Hepatocyte (in vitro differentiated cells): ENCODE measurements around the gene GGA3.
"Not testable (repeated sequence)": the region's sequence is repeated elsewhere in the genome, so short reads cannot be mapped to it uniquely, and the experiment has no call there.

Experiments used
- EZH2phosphoT487 ChIP-seq: fragments of 200-600 bp; sonication (generic); IDR thresholded peaks from one replicate; pipeline ENCODE4 v1.6.1; 2018; ENCODE audit warnings: antibody characterized with exemption, mild to moderate bottlenecking, low read depth, moderate library complexity; ENCODE audit not compliant: unreplicated experiment, severe bottlenecking
- TF ChIP-seq, protein P1 (sequence below): fragments of 200-600 bp; sonication (generic); IDR thresholded peaks from 2 replicates; pipeline ENCODE4 v1.5.1; 2016; ENCODE audit warnings: antibody characterized with exemption, mild to moderate bottlenecking; ENCODE audit not compliant: poor library complexity

DNA sequence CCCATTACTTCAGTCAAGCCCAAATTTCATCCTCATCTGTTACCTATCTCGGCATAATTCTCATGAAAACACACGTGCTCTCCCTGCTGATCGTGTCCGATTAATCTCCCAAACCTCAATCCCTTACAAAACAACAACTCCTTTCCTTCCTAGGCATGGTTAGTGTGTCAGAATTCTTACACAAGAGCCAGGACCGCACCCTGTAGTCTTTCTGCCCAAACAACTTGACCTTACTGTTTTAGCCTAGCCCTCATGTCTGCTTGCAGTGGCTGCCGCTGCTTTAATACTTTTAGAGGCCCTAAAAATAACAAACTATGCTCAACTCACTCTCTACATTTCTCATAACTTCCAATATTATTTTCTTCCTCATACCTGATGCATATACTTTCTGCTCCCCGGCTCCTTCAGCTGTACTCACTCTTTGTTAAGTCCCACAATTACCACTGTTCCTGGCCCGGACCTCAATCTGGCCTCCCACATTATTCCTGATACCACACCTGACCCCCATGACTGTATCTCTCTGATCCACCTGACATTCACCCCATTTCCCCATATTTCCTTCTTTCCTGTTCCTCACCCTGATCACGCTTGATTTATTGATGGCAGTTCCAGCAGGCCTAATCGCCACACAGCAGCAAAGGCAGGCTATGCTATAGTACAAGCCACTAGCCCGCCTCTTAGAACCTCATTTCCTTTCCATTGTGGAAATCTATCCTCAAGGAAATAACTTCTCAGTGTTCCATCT, 5.3 kb downstream of the GGA3 start:
- TF ChIP-seq, protein P1, sequence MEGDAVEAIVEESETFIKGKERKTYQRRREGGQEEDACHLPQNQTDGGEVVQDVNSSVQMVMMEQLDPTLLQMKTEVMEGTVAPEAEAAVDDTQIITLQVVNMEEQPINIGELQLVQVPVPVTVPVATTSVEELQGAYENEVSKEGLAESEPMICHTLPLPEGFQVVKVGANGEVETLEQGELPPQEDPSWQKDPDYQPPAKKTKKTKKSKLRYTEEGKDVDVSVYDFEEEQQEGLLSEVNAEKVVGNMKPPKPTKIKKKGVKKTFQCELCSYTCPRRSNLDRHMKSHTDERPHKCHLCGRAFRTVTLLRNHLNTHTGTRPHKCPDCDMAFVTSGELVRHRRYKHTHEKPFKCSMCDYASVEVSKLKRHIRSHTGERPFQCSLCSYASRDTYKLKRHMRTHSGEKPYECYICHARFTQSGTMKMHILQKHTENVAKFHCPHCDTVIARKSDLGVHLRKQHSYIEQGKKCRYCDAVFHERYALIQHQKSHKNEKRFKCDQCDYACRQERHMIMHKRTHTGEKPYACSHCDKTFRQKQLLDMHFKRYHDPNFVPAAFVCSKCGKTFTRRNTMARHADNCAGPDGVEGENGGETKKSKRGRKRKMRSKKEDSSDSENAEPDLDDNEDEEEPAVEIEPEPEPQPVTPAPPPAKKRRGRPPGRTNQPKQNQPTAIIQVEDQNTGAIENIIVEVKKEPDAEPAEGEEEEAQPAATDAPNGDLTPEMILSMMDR, result not testable (repeated sequence)
- TF ChIP-seq EZH2phosphoT487, result not testable (repeated sequence)
